Skin of body (tissue), 2 donors: ENCODE data around the gene SNX3. TPM values are rescaled to one million over a fixed set of nuclear protein-coding genes. Genes with fewer than 3 reads are reported as not detected.
"Not testable (repeated sequence)": the region's sequence is repeated elsewhere in the genome, so short reads cannot be mapped to it uniquely, and the experiment has no call there.

Experiments used
- DNase-seq: peaks from one replicate; lab custom pipeline; 2025; lab: John Stamatoyannopoulos, UW
- total RNA-seq: library from RNA; depleted of rRNA; stranded (reverse); fragments of >200 nt; gene quantifications from one replicate; pipeline ENCODE4 v1.2.3, GENCODE V29; 2014

SNX3 gene
- 166 TPM for total RNA-seq

- DNase-seq: peak; percentile 95
Observed at GRCh38 chr6:108260809-108261569, at the start of gene SNX3. TSS of gene SNX3 (minus strand) at chr6:108261040. CDS start at chr6:108260921, 119 bp downstream.

DNA sequence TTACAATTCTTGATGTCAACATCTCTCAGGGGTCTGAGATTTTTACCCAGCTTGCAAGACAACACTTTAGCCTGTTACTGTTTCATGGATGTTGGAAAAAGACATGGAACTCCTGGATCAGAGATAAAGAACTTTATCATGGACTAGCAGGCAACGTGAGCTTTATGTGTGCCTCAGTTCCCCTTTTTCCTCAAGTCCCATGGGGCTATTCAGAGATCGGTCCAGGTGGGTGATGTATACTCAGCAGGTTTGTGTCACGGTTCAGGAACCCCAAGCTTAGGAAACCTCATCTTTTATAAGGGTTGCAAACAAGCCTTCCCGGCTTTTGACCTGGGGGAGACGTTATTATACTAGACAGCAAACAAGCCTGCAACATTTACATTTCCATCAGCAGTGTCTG is 49.0 kb upstream of the SNX3 start:
- no peak for DNase-seq

- DNase-seq: not testable (repeated sequence)
Observed at GRCh38 chr6:108308641-108309040, 47.8 kb upstream of the SNX3 start.

DNA sequence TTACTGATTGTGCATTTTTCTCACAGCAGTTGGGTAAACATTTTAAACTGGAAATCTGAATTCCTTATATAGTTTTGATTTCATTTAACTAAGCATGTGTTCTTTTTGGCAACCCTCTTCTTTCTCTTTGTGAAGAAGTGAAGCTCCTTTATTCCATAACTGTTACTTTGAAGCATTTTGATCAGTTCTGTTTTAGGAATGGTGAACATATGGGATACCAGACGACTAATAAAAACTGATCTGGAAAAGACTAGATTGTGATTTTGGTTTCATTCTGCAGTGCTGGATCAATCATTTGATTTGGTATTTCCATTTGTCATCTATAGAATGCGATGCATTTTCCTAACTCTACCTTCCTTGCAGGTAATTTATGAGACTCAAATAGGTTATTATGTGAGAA is 43.8 kb upstream of the SNX3 start:
- no peak for DNase-seq

DNA sequence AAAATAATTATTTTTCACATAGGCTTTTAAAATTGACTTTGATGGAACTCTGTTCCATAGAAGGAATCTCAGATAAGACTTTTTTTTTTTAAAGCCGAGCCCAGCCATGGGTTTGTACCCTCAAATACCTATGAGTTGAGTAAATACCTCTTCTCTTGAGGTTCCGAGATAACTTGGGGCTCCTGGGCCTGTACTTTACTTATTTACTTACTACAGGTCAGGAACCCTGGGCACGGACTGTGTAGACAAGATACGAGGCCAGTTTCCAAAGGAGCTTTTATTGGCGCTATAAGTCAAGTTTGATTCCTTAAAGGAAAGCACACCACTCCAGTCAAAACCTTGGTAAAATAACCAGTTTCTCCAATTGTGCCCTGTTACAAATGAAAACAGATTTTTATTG is 41.5 kb upstream of the SNX3 start:
- no peak for DNase-seq

GRCh38 chr6:108295676-108296075 is 34.8 kb upstream of the SNX3 start:
- no peak for DNase-seq

GRCh38 chr6:108294727-108295625 is 34.1 kb upstream of the SNX3 start, which contains the start of gene AFG1L:
TSS of gene AFG1L (plus strand) at chr6:108295054. CDS start at chr6:108295080, 26 bp downstream.
- peak; percentile 84 for DNase-seq

GRCh38 chr6:108294297-108294726 is 33.5 kb upstream of the SNX3 start:
- no peak for DNase-seq

- no peak for DNase-seq
Observed at GRCh38 chr6:108293527-108294296, 32.9 kb upstream of the SNX3 start.

DNA sequence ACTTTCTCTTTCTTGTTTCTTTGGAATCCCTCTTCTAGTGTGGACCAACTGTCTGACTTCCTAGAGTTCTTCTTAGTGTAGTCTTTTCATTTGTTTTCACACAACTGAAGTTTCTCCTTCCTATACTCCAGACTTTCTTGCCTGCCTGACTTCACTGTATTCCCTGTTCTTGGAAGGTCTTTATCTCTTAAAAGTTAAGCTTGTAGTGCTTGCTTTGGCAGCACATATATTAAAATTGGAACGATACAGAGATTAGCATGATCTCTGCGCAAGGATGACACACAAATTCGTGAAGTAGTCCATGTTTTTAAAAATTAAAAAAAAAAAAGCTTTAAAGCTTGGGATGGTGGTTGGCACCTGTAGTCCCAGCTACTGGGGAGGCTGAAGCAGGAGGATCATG is 31.7 kb upstream of the SNX3 start:
- not testable (repeated sequence) for DNase-seq

DNA sequence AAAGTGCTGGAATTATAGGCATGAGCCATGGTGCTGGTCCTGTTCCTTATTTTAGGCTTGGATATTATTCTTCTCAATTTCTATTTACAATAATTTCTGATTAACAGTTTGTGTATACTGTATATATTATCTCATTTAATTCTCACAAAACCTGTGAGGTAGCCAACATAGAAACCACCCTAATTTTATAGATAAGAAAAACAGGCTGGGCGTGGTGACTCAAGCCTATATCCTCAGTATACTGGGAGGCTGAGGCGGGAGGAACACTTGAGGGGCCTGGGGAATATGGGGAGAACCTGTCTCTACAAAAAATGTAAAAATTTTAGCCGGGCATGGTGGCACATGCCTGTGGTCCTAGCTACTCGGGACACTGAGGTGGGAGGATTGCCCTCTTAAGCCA is 30.3 kb upstream of the SNX3 start:
- no peak for DNase-seq

- no peak for DNase-seq
Observed at GRCh38 chr6:108288742-108289141, 27.9 kb upstream of the SNX3 start.

DNA sequence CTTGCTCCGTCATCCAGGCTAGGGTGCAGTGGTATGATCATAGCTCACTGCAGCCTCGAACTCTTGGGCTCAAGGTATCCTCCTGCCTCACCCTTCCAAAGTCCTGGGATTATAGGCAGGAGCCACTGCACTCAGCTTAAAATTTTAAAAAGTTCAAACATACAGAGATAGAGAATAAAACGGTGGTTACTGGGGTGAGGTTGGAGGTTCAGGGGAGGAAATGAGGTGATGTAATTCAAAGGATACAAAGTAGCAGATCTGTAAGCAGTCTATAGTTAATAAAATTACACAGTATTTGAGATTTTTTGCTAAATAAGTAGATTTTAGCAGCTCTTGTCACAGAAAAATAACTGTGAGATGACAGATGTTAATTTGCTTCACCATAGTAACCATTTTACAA is 26.5 kb upstream of the SNX3 start:
- no peak for DNase-seq

DNA sequence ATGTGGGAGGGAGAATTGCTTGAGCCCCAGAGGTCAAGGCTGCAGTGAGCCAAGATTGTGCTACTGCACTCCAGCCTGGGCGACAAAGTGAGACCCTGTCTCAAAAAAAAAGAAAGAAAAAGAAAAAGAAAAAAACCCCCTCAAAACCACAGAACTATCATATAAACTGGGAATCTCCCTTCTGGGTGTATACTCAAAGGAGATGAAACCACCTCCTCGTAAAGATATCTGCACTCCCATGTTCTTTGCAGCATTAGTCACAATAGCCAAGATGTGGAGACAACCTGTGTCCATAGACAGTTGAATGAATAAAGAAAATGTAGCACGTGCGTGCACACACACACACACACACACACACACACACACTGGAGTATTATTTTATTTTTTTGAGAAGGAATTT is 25.5 kb upstream of the SNX3 start:
- no peak for DNase-seq

GRCh38 chr6:108285381-108285780 is 24.5 kb upstream of the SNX3 start:
- no peak for DNase-seq

GRCh38 chr6:108277831-108278230 is 17.0 kb upstream of the SNX3 start:
- no peak for DNase-seq

GRCh38 chr6:108277295-108277694 is 16.5 kb upstream of the SNX3 start:
- DNase-seq: no peak

DNA sequence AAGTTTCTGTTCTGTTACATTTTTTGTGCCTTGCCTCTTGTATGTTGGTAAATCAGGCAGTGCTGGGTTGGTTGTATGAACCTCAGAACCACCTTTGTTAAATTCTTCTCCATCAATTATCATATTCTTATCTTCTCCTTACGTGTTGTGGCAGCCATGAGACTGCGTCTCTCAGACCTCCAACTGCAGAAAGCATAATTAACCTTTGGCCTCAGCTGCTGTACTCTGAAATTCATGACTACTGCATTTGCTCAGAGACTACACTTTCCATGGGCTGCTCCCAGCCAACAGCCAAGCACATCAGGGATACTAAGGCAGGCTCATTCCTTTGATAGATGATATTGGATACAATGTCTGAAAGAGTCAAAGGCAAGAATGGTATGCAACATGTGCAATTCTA is 15.1 kb upstream of the SNX3 start:
- DNase-seq: no peak

- DNase-seq: no peak
Observed at GRCh38 chr6:108274546-108274945, 13.7 kb upstream of the SNX3 start.

GRCh38 chr6:108269955-108270354 is 9.1 kb upstream of the SNX3 start:
- not testable (repeated sequence) for DNase-seq

GRCh38 chr6:108268845-108269244 is 8.0 kb upstream of the SNX3 start:
- no peak for DNase-seq

GRCh38 chr6:108263371-108263770 is 2.5 kb upstream of the SNX3 start:
- no peak for DNase-seq
